ENCODE results near the gene ARPC2. TPM values are rescaled to one million over a fixed set of nuclear protein-coding genes. Genes with fewer than 3 reads are reported as not detected.

Gene ARPC2
- total RNA-seq, 1 donor from 2014 or later = 172 TPM

GRCh38 chr2:218273908-218274249 is 56.9 kb downstream of the ARPC2 start:
- Histone ChIP-seq H3K4me1 (ENCODE audit: control insufficient read depth in 3 of 3, insufficient read depth in 3 of 3, low read length in 3 of 3) (peaks cover 43 to 59% (median 51%) of the 10 kb centered on the region in 3 donors), H3K27me3 (ENCODE audit: control insufficient read depth in 3 of 3, insufficient read depth in 3 of 3, low read length in 3 of 3) (no peaks in the 10 kb centered on the region), H3K27ac (ENCODE audit: low read depth, low read length) (no peak overlapping the region), H3K36me3 (ENCODE audit: control insufficient read depth in 3 of 3, insufficient read depth in 3 of 3, low read length in 3 of 3) (peaks cover 46 to 53% (median 53%) of the 10 kb centered on the region in 3 donors), H3K4me3 (ENCODE audit: low read length in 3 of 3) (no peak overlapping the region), H3K9ac (ENCODE audit: low read depth in 1 of 3, low read length in 3 of 3) (no peak overlapping the region), H3K9me3 (ENCODE audit: control insufficient read depth in 3 of 3, low read length in 3 of 3) (no peaks in the 10 kb centered on the region)

GRCh38 chr2:218274586-218274985 is 57.6 kb downstream of the ARPC2 start:
- Histone ChIP-seq H3K9ac (ENCODE audit: low read depth in 1 of 3, low read length in 3 of 3) (peak overlapping the region in 2 of 3 donors; percentile 29 to 40), H3K27me3 (ENCODE audit: control insufficient read depth in 3 of 3, insufficient read depth in 3 of 3, low read length in 3 of 3) (no peaks in the 10 kb centered on the region), H3K4me1 (ENCODE audit: control insufficient read depth in 3 of 3, insufficient read depth in 3 of 3, low read length in 3 of 3) (peaks cover 36 to 58% (median 45%) of the 10 kb centered on the region in 3 donors), H3K9me3 (ENCODE audit: control insufficient read depth in 3 of 3, low read length in 3 of 3) (no peaks in the 10 kb centered on the region), H3K27ac (ENCODE audit: low read depth, low read length) (peak overlapping the region; percentile 27), H3K36me3 (ENCODE audit: control insufficient read depth in 3 of 3, insufficient read depth in 3 of 3, low read length in 3 of 3) (peaks cover 53 to 60% (median 60%) of the 10 kb centered on the region in 3 donors), H3K4me3 (ENCODE audit: low read length in 3 of 3) (no peak overlapping the region)

GRCh38 chr2:218275371-218276072 is 58.5 kb downstream of the ARPC2 start:
- H3K27me3 ChIP-seq (ENCODE audit: control insufficient read depth in 3 of 3, insufficient read depth in 3 of 3, low read length in 3 of 3) = no peaks in the 10 kb centered on the region
- no peaks in the 10 kb centered on the region for H3K9me3 ChIP-seq (ENCODE audit: control insufficient read depth in 3 of 3, low read length in 3 of 3)
- H3K27ac ChIP-seq (ENCODE audit: low read depth, low read length) = no peak overlapping the region
- H3K4me3 ChIP-seq (ENCODE audit: low read length in 3 of 3) = no peak overlapping the region
- no peak overlapping the region for H3K9ac ChIP-seq (ENCODE audit: low read depth in 1 of 3, low read length in 3 of 3)
- peaks cover 62 to 70% (median 70%) of the 10 kb centered on the region in 3 donors for H3K36me3 ChIP-seq (ENCODE audit: control insufficient read depth in 3 of 3, insufficient read depth in 3 of 3, low read length in 3 of 3)
- peaks cover 36 to 61% (median 47%) of the 10 kb centered on the region in 3 donors for H3K4me1 ChIP-seq (ENCODE audit: control insufficient read depth in 3 of 3, insufficient read depth in 3 of 3, low read length in 3 of 3)

- no peaks in the 10 kb centered on the region for H3K9me3 ChIP-seq (ENCODE audit: control insufficient read depth in 3 of 3, low read length in 3 of 3)
- peaks cover 65 to 83% (median 76%) of the 10 kb centered on the region in 3 donors for H3K36me3 ChIP-seq (ENCODE audit: control insufficient read depth in 3 of 3, insufficient read depth in 3 of 3, low read length in 3 of 3)
- H3K9ac ChIP-seq (ENCODE audit: low read depth in 1 of 3, low read length in 3 of 3) = no peak overlapping the region
- H3K4me3 ChIP-seq (ENCODE audit: low read length in 3 of 3) = no peak overlapping the region
- peaks cover 30 to 57% (median 43%) of the 10 kb centered on the region in 3 donors for H3K4me1 ChIP-seq (ENCODE audit: control insufficient read depth in 3 of 3, insufficient read depth in 3 of 3, low read length in 3 of 3)
- no peaks in the 10 kb centered on the region for H3K27me3 ChIP-seq (ENCODE audit: control insufficient read depth in 3 of 3, insufficient read depth in 3 of 3, low read length in 3 of 3)
- no peak overlapping the region for H3K27ac ChIP-seq (ENCODE audit: low read depth, low read length)
These were observed 60.2 kb downstream of the ARPC2 start for GRCh38 chr2:218276986-218277755.

- H3K36me3 ChIP-seq (ENCODE audit: control insufficient read depth in 3 of 3, insufficient read depth in 3 of 3, low read length in 3 of 3) = peaks cover 65 to 84% (median 76%) of the 10 kb centered on the region in 3 donors
- H3K27me3 ChIP-seq (ENCODE audit: control insufficient read depth in 3 of 3, insufficient read depth in 3 of 3, low read length in 3 of 3) = no peaks in the 10 kb centered on the region
- H3K9ac ChIP-seq (ENCODE audit: low read depth in 1 of 3, low read length in 3 of 3) = peak overlapping the region in 1 of 3 donors; percentile 28
- H3K9me3 ChIP-seq (ENCODE audit: control insufficient read depth in 3 of 3, low read length in 3 of 3) = no peaks in the 10 kb centered on the region
- peaks cover 30 to 58% (median 43%) of the 10 kb centered on the region in 3 donors for H3K4me1 ChIP-seq (ENCODE audit: control insufficient read depth in 3 of 3, insufficient read depth in 3 of 3, low read length in 3 of 3)
- H3K27ac ChIP-seq (ENCODE audit: low read depth, low read length) = no peak overlapping the region
- no peak overlapping the region for H3K4me3 ChIP-seq (ENCODE audit: low read length in 3 of 3)
These were observed 60.9 kb downstream of the ARPC2 start for GRCh38 chr2:218277921-218278320.

- no peaks in the 10 kb centered on the region for H3K9me3 ChIP-seq (ENCODE audit: control insufficient read depth in 3 of 3, low read length in 3 of 3)
- H3K27ac ChIP-seq (ENCODE audit: low read depth, low read length) = no peak overlapping the region
- peaks cover 34 to 61% (median 46%) of the 10 kb centered on the region in 3 donors for H3K4me1 ChIP-seq (ENCODE audit: control insufficient read depth in 3 of 3, insufficient read depth in 3 of 3, low read length in 3 of 3)
- H3K9ac ChIP-seq (ENCODE audit: low read depth in 1 of 3, low read length in 3 of 3) = peak overlapping the region in 1 of 3 donors; percentile 28
- H3K27me3 ChIP-seq (ENCODE audit: control insufficient read depth in 3 of 3, insufficient read depth in 3 of 3, low read length in 3 of 3) = no peaks in the 10 kb centered on the region
- peaks cover 65 to 81% (median 76%) of the 10 kb centered on the region in 3 donors for H3K36me3 ChIP-seq (ENCODE audit: control insufficient read depth in 3 of 3, insufficient read depth in 3 of 3, low read length in 3 of 3)
- H3K4me3 ChIP-seq (ENCODE audit: low read length in 3 of 3) = no peak overlapping the region
These were observed 61.8 kb downstream of the ARPC2 start for GRCh38 chr2:218278531-218279360.

- Histone ChIP-seq H3K9ac (ENCODE audit: low read depth in 1 of 3, low read length in 3 of 3) (peak overlapping the region in 1 of 3 donors; percentile 25), H3K9me3 (ENCODE audit: control insufficient read depth in 3 of 3, low read length in 3 of 3) (no peaks in the 10 kb centered on the region), H3K27me3 (ENCODE audit: control insufficient read depth in 3 of 3, insufficient read depth in 3 of 3, low read length in 3 of 3) (no peaks in the 10 kb centered on the region), H3K4me1 (ENCODE audit: control insufficient read depth in 3 of 3, insufficient read depth in 3 of 3, low read length in 3 of 3) (peaks cover 41 to 70% (median 54%) of the 10 kb centered on the region in 3 donors), H3K36me3 (ENCODE audit: control insufficient read depth in 3 of 3, insufficient read depth in 3 of 3, low read length in 3 of 3) (peaks cover 54 to 65% (median 60%) of the 10 kb centered on the region in 3 donors), H3K4me3 (ENCODE audit: low read length in 3 of 3) (no peak overlapping the region), H3K27ac (ENCODE audit: low read depth, low read length) (no peak overlapping the region)
These were observed 63.4 kb downstream of the ARPC2 start for GRCh38 chr2:218280260-218280870.

GRCh38 chr2:218281449-218281848 is 64.5 kb downstream of the ARPC2 start:
- Histone ChIP-seq H3K4me3 (ENCODE audit: low read length in 3 of 3) (peak overlapping the region in 1 of 3 donors; percentile 32), H3K36me3 (ENCODE audit: control insufficient read depth in 3 of 3, insufficient read depth in 3 of 3, low read length in 3 of 3) (peaks cover 43 to 55% (median 49%) of the 10 kb centered on the region in 3 donors), H3K9me3 (ENCODE audit: control insufficient read depth in 3 of 3, low read length in 3 of 3) (no peaks in the 10 kb centered on the region), H3K9ac (ENCODE audit: low read depth in 1 of 3, low read length in 3 of 3) (peak overlapping the region; percentile 65 to 98 (median 97)), H3K27ac (ENCODE audit: low read depth, low read length) (peak overlapping the region; percentile 100), H3K4me1 (ENCODE audit: control insufficient read depth in 3 of 3, insufficient read depth in 3 of 3, low read length in 3 of 3) (peaks cover 51 to 80% (median 60%) of the 10 kb centered on the region in 3 donors), H3K27me3 (ENCODE audit: control insufficient read depth in 3 of 3, insufficient read depth in 3 of 3, low read length in 3 of 3) (no peaks in the 10 kb centered on the region)
